ENCODE data around the gene CELA2A. TPM values are rescaled to one million over a fixed set of nuclear protein-coding genes. Genes with fewer than 3 reads are reported as not detected.

The CELA2A gene
- polyA plus RNA-seq, 2 of the 4 experiments (the other 2 are of a cell fraction): not detected

DNA sequence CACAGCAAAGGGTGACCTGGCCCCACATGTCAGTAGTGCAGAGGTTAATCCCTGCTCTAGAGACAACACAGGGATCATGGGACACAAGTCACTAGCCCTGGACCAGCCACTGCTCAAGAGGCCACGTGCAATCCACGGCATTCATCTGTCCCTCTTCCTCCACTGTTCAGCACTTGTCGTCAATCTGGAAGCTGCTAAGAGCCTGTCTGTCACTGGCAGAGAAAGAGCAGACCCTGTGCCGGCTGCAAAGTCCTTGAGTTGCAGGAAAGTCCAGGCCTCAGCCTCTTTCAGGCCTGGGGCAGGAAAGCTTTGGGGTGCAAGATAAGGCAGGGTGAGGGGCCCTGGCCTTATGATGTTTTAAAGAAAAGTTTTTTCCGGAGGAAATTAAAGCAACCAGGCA is 36.1 kb downstream of the CELA2A start (continued):
- no peak for TF ChIP-seq HES2 (IDR thresholded peaks at IDR 0.05)
- TF ChIP-seq CEBPB (IDR thresholded peaks at IDR 0.05): no peak
- TF ChIP-seq MYC (IDR thresholded peaks at IDR 0.05; ENCODE audit: borderline replicate concordance, low read length): no peak

GRCh38 chr1:15493869-15494390 is 37.4 kb downstream of the CELA2A start:
- ChIA-PET CTCF (interaction anchor here (0.6 kb wide), 1 partner anchor 1085 kb away, joined by 3 read pairs; no protein-coding TSS in a partner anchor), POLR2A (no interaction called here)
- FAIRE-seq (no peak), ATAC-seq (no peak), DNase-seq (ENCODE audit: low read depth in 1 of 2, low spot score in 1 of 2) (no peak)
- Histone ChIP-seq H3K27ac (no peak overlapping the region), H3K4me1 (no peaks in the 10 kb centered on the region), H3K4me2 (no peak overlapping the region), H3K9me3 (no peaks in the 10 kb centered on the region; the same call in 2 of the 3 replicates), H3K4me3 (no peak overlapping the region)
- TF ChIP-seq NFE2L2 (conservative IDR thresholded peaks at IDR 0.05; ENCODE audit: low read length) (no peak), RAD21 (conservative IDR thresholded peaks at IDR 0.05 in 1 of 2, IDR thresholded peaks at IDR 0.05 in 1 of 2) (no peak), GATA3 (IDR thresholded peaks at IDR 0.05; ENCODE audit: borderline replicate concordance) (no peak), CBX8 (IDR thresholded peaks at IDR 0.05) (no peak), PHF8 (IDR thresholded peaks at IDR 0.05; ENCODE audit: borderline replicate concordance, low read depth) (no peak), SREBF2 (IDR thresholded peaks at IDR 0.05) (no peak), ZNF302 (CRISPR knock-in tag; IDR thresholded peaks at IDR 0.05) (no peak), HOXA7 (CRISPR knock-in tag; IDR thresholded peaks at IDR 0.05) (no peak), KDM5A (IDR thresholded peaks at IDR 0.05) (no peak), ZC3H11A (IDR thresholded peaks at IDR 0.05) (no peak), ZFP36 (IDR thresholded peaks at IDR 0.05; ENCODE audit: borderline replicate concordance, partially characterized antibody) (no peak), MAZ (IDR thresholded peaks at IDR 0.05; ENCODE audit: borderline replicate concordance, low read depth, low read length) (no peak), HOXB13 (CRISPR knock-in tag; IDR thresholded peaks at IDR 0.05; ENCODE audit: low read depth) (no peak)
- TF ChIP-seq, protein P1, sequence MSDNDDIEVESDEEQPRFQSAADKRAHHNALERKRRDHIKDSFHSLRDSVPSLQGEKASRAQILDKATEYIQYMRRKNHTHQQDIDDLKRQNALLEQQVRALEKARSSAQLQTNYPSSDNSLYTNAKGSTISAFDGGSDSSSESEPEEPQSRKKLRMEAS (IDR thresholded peaks at IDR 0.05): no peak
- WGBS (ENCODE audit: missing lambda C conversion rate): 94% methylated on average over 4 of the region's 9 CpGs

DNA sequence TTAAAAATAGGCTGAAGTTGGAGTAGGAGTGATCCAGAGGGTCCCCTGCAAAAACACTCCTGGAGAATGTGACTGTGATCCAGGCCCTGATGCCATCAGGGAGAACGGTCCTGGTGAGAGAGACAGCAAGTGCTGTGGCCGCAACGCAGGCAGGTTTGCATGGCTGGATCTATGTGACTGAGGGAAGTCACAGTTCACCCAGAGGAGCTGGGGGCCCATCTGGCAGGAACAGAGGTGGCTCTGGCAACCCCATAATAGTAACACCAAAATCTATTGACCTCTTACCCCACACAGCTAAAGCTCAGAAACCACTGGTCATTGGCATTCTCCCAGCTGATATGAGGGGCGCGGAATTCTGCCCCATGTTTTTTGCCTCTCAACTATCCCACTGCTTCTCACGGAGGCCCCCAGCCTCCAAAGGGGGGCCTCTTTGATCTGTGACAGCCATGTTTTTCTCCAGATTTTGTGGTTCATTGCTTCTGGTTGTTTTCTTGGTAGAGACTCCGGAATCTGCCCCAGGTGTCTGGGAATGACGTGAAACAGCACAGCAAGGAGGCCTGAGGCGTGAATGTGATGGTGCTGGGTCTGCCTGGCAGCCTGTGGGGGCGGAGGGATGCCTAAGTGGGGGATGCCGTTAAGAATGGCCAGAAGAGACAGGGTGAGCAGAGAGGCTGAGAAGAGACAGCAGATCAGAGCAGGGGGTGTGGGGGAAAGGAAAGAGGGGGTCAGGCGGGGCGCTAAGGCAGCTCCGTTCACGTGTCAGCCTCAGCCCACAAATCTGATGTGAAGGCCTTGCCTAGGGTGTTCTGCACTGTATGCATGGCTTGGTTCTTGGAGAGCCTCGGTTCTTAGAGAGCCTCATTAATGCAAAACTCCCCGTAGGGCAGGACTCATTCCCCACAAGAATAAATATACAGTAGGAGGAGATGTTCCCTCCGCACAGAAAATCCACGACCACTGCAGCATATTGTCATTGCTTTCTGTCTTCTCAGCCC is 43.9 kb downstream of the CELA2A start:
- 83% methylated on average over 18 of the region's 19 CpGs for WGBS (ENCODE audit: missing lambda C conversion rate)

More for the DNA sequence above, 43.9 kb downstream of the CELA2A start:
- DNase-seq (ENCODE audit: low read depth in 1 of 2, low spot score in 1 of 2) (no peak), FAIRE-seq (no peak), ATAC-seq (no peak)
- Histone ChIP-seq H3K4me2 (no peak overlapping the region), H3K27ac (no peak overlapping the region), H3K4me3 (no peak overlapping the region), H3K9me3 (no peaks in the 10 kb centered on the region; the same call in 2 of the 3 replicates), H3K4me1 (no peaks in the 10 kb centered on the region)
- POLR2A ChIA-PET: no interaction called here
- CTCF ChIA-PET: interaction anchor here (1.0 to 1.7 kb wide), 6 partner anchors 8 to 212 kb away, joined by 3 to 8 read pairs (median 3); no protein-coding TSS in a partner anchor
- no peak for TF ChIP-seq JUN (IDR thresholded peaks at IDR 0.05)
- TF ChIP-seq BHLHE40 (IDR thresholded peaks at IDR 0.05; ENCODE audit: low read depth, low read length): no peak
- no peak for TF ChIP-seq HOXB13 (CRISPR knock-in tag; IDR thresholded peaks at IDR 0.05; ENCODE audit: low read depth)
- TF ChIP-seq, protein P2, sequence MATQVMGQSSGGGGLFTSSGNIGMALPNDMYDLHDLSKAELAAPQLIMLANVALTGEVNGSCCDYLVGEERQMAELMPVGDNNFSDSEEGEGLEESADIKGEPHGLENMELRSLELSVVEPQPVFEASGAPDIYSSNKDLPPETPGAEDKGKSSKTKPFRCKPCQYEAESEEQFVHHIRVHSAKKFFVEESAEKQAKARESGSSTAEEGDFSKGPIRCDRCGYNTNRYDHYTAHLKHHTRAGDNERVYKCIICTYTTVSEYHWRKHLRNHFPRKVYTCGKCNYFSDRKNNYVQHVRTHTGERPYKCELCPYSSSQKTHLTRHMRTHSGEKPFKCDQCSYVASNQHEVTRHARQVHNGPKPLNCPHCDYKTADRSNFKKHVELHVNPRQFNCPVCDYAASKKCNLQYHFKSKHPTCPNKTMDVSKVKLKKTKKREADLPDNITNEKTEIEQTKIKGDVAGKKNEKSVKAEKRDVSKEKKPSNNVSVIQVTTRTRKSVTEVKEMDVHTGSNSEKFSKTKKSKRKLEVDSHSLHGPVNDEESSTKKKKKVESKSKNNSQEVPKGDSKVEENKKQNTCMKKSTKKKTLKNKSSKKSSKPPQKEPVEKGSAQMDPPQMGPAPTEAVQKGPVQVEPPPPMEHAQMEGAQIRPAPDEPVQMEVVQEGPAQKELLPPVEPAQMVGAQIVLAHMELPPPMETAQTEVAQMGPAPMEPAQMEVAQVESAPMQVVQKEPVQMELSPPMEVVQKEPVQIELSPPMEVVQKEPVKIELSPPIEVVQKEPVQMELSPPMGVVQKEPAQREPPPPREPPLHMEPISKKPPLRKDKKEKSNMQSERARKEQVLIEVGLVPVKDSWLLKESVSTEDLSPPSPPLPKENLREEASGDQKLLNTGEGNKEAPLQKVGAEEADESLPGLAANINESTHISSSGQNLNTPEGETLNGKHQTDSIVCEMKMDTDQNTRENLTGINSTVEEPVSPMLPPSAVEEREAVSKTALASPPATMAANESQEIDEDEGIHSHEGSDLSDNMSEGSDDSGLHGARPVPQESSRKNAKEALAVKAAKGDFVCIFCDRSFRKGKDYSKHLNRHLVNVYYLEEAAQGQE (IDR thresholded peaks at IDR 0.05): no peak
- no peak for TF ChIP-seq ZNF302 (CRISPR knock-in tag; IDR thresholded peaks at IDR 0.05)
- TF ChIP-seq NPAS2 (CRISPR knock-in tag; IDR thresholded peaks at IDR 0.05; ENCODE audit: borderline replicate concordance): no peak
- TF ChIP-seq RAD21 (conservative IDR thresholded peaks at IDR 0.05 in 1 of 2, IDR thresholded peaks at IDR 0.05 in 1 of 2): no peak
- no peak for TF ChIP-seq JUNB (IDR thresholded peaks at IDR 0.05)
- no peak for TF ChIP-seq TP53 (CRISPR knock-in tag; IDR thresholded peaks at IDR 0.05)
- no peak for TF ChIP-seq HMGXB4 (CRISPR knock-in tag; IDR thresholded peaks at IDR 0.05; ENCODE audit: borderline replicate concordance)
- no peak for TF ChIP-seq BCL3 (IDR thresholded peaks at IDR 0.05)
- TF ChIP-seq HOXB5 (CRISPR knock-in tag; IDR thresholded peaks at IDR 0.05): no peak

Data from A549 (cell line).